Stimulated activated CD4-positive, alpha-beta T cell treated with anti-CD3 and anti-CD28 coated beads, Interleukin-4, amount 100 ng/mL, for 24 hours (primary cell): Measurements from ENCODE around the gene SKAP1.

Source experiments
- DNase-seq: peaks from one replicate; pipeline ENCODE4 v3.0.0-alpha.2; 2020

SKAP1 gene

DNA sequence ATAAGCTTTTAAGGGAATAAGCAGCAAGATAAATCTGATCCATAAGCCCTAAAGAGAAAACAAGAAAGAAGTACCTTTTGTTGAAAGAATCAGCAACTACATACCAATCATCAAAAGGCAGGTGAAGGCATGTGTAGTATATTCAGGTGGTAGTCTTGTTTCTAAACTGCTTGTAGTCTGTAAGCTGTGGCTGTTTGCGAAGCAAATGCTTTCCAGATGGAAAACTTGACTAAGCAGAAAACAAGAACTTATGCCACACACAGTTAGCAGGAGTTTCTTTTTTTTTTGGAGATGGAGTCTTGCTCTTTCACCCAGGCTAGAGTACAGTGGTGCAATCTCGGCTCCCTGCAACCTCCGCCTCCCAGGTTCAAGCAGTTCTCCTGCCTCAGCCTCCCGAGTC lies 334.4 kb downstream of the SKAP1 start:
- DNase-seq, result no peak

DNA sequence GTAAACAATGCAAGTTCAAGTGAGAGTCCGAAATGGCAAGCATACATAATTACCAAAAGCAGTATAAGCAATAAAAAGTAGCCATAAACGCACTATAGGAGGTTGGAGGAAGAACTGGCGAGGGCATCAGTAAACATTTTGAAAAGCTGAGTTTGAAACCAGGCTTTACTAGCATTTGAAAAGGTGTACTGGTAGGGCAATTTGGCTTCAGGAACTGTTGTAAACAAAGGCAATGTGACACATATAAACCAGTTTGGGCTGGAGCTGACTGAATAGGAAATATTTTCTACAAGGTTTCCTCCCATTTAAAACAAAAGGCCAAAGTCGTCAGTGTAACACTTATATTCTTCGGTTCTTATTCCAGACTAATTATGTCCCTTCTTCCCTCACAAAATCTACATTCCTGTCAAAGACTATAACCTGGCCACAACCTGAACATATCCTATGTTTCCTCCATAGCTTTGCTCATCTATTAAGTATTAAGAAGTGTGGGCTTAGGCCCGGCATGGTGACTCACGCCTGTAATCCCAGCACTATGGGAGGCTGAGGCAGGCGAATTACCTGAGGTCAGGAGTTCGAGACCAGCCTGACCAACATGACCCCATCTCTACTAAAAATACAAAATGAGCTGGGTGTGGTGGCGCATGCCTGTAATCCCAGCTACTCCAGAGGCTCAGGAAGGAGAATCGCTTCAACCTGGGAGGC lies 336.5 kb downstream of the SKAP1 start:
- no peak for DNase-seq

DNA sequence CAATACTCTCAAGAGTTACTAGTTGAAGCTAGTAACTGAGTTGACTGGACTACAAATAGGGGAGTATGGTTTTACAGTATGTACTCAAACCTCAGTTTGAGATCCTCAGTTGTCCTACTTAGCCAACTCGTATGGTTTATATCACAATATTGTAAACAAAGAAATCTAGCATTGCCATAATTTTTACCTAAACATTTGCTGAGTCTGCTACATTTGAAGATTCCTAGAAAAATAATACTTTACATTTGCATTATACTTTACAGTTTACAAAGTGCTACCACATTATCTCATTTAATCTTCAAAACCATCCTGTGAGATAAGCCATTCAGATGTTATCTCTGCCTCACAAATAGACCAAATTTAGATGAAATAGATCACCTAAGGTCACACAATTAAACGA lies 345.1 kb downstream of the SKAP1 start:
- DNase-seq, result no peak
